Aorta (tissue), 5 donors: ENCODE data around the gene VIL1. TPM values are rescaled to one million over a fixed set of nuclear protein-coding genes. Genes with fewer than 3 reads are reported as not detected.
A peak's percentile ranks its signal among the peaks of the same experiment; 100 is the strongest.

Experiments used
- ATAC-seq: fragments of 200-7000 bp; cut with Tn5 transposase; one replicate; pipeline ENCODE4 v1.9.1; 2022; ENCODE audit warnings: moderate library complexity; ENCODE audit not compliant: low FRiP score
- DNase-seq, 2 donors: peaks; one replicate each; pipeline ENCODE4 v3.0.0-alpha.2; 2020
- H3K27ac ChIP-seq, 2 donors: one replicate each; pipeline ENCODE4 v1.5.1; 2013; ENCODE audit warnings: low read length in 2 of 2, mild to moderate bottlenecking in 2 of 2, moderate library complexity in 2 of 2, control low read depth in 1 of 2, inconsistent platforms in 1 of 2, low read depth in 1 of 2
- H3K27me3 ChIP-seq, 2 donors: one replicate each; pipeline ENCODE4 v1.6.1; 2013; ENCODE audit warnings: control low read depth in 1 of 2, low read length in 1 of 2, mild to moderate bottlenecking in 1 of 2, moderate library complexity in 1 of 2; ENCODE audit not compliant: insufficient read depth in 2 of 2, control insufficient read depth in 1 of 2
- H3K36me3 ChIP-seq, 2 donors: one replicate each; pipeline ENCODE4 v1.6.1; 2013; ENCODE audit warnings: control low read depth in 1 of 2, low read length in 1 of 2, mild to moderate bottlenecking in 1 of 2; ENCODE audit not compliant: insufficient read depth in 2 of 2, control insufficient read depth in 1 of 2
- H3K4me1 ChIP-seq, 2 donors: one replicate each; pipeline ENCODE4 v1.6.1; 2013; ENCODE audit warnings: low read length in 2 of 2, control low read depth in 1 of 2, mild to moderate bottlenecking in 1 of 2, moderate library complexity in 1 of 2; ENCODE audit not compliant: insufficient read depth in 2 of 2, control insufficient read depth in 1 of 2
- H3K4me3 ChIP-seq, 2 donors: one replicate each; pipeline ENCODE4 v1.5.1; 2013; ENCODE audit warnings: low read length in 2 of 2, control low read depth in 1 of 2, mild to moderate bottlenecking in 1 of 2
- H3K9me3 ChIP-seq: one replicate; pipeline ENCODE4 v1.6.1; 2013; ENCODE audit warnings: mild to moderate bottlenecking, low read length; ENCODE audit not compliant: control insufficient read depth
- WGBS, 2 donors: extraction: QIAGEN DNeasy Blood & Tissue Kit; methylation state at CpG; one replicate each; pipeline ENCODE4 v1.1.7; 2013; 5-methylcytosine and 5-hydroxymethylcytosine counted together
- intact Hi-C, 2 donors: fragments of 100-400 bp; cut with DNase I; formaldehyde crosslinking; loops; one replicate each; pipeline versions ENCODE4 v1.14.2 to v1.15.0; 2022
- polyA plus RNA-seq, 2 donors: library from polyadenylated mRNA; stranded (reverse); fragments of 200-250 nt; gene quantifications; one replicate each; pipeline ENCODE4 v1.2.3, GENCODE V29; 2013
- total RNA-seq, 2 donors: library from RNA; stranded (reverse); fragmentation: NEBNext Ultra II Directional; extraction: Animal tissue kit (Norgen Biotek cat#: 25700); gene quantifications; one replicate each; pipeline ENCODE4 v1.2.1, GENCODE V29; 2021
- donor health status: healthy with polysubstance abuse.
- donor health status: Bipolar disorder and iron deficiency.
- donor health status: DM: no; HTN: no; CAD: no.
- donor health status: DM: no; HTN: no; CAD: no.
- donor health status: DM: yes; HTN: yes; CAD: no.

Gene VIL1
- total and polyA plus RNA-seq, 4 donors: 0.65 to 40.3 (median 1.1) TPM; not detected in 1

DNA sequence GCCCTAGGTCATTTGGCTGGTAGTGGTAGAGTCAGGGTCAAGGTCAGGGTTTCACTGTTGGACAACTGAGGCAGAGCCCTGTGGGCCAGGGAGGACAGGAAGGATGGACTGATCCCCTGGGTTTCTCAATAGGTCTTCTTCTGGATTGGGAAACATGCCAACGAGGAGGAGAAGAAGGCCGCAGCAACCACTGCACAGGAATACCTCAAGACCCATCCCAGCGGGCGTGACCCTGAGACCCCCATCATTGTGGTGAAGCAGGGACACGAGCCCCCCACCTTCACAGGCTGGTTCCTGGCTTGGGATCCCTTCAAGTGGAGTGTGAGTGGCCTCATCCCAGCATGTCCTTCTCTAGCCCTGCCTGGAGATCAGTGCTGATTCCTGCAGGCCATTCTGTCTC is 18.1 kb downstream of the VIL1 start:
- intact Hi-C loops: no loop called here
- Histone ChIP-seq H3K4me3 (no peak overlapping the region), H3K4me1 (no peaks in the 10 kb centered on the region), H3K27ac (no peak overlapping the region), H3K36me3 (no peaks in the 10 kb centered on the region), H3K27me3 (no peaks in the 10 kb centered on the region), H3K9me3 (no peaks in the 10 kb centered on the region)
- WGBS, 2 donors: 89 to 94% methylated on average over 5 of the region's 5 CpGs
- peak in 1 of 2 donors; percentile 70 for DNase-seq
- no peak for ATAC-seq

DNA sequence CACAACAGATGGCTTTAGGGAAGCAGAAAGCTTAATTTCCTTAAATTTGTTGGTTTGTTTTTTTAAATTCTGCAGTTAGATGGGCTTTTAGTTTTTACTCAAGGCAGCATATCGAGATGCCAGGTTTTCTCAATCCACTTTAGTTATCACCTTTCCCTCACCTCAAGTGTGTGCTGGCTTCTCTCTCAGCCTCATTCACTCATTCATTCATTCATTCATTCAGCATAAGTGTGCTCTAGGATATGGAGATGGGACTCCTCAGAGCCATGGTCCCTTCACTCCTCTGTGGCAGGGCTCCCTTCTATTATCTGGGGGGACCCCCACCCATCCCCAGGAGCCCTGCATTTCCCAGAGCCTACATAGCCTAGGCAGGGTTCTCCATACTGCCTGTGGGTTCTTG is 19.0 kb downstream of the VIL1 start:
- Histone ChIP-seq H3K4me3 (no peak overlapping the region), H3K9me3 (no peaks in the 10 kb centered on the region), H3K27me3 (no peaks in the 10 kb centered on the region), H3K4me1 (no peaks in the 10 kb centered on the region), H3K27ac (no peak overlapping the region), H3K36me3 (no peaks in the 10 kb centered on the region)
- intact Hi-C loops: no loop called here
- WGBS, 2 donors: 96 to 97% methylated on average over 1 of the region's 1 CpG
- DNase-seq (no peak), ATAC-seq (no peak)

DNA sequence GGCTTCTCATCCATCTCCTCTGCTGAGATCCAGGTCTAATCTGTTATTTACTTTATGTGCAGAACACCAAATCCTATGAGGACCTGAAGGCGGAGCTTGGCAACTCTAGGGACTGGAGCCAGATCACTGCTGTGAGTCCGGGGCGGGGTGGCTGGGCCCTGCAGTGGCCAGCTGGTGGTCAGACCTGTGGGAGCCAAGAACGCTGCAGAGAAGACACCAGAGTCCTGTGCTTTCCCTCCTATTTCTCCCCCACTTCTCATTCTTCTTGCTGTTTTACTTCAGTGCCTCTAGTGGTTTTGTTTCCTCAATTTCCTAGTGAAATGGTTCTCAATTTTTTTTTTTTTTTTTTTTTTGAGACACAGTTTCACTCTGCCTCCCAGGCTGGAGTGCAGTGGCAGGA is 19.7 kb downstream of the VIL1 start:
- no peaks in the 10 kb centered on the region for H3K9me3 ChIP-seq
- DNase-seq (peak in 1 of 2 donors; percentile 59), ATAC-seq (no peak)
- intact Hi-C loops: no loop called here
- H3K4me1 ChIP-seq: no peaks in the 10 kb centered on the region
- WGBS, 2 donors: 50 to 61% methylated on average over 4 of the region's 4 CpGs
- H3K27ac ChIP-seq: no peak overlapping the region
- no peaks in the 10 kb centered on the region for H3K27me3 ChIP-seq
- H3K4me3 ChIP-seq: no peak overlapping the region
- H3K36me3 ChIP-seq: no peaks in the 10 kb centered on the region

DNA sequence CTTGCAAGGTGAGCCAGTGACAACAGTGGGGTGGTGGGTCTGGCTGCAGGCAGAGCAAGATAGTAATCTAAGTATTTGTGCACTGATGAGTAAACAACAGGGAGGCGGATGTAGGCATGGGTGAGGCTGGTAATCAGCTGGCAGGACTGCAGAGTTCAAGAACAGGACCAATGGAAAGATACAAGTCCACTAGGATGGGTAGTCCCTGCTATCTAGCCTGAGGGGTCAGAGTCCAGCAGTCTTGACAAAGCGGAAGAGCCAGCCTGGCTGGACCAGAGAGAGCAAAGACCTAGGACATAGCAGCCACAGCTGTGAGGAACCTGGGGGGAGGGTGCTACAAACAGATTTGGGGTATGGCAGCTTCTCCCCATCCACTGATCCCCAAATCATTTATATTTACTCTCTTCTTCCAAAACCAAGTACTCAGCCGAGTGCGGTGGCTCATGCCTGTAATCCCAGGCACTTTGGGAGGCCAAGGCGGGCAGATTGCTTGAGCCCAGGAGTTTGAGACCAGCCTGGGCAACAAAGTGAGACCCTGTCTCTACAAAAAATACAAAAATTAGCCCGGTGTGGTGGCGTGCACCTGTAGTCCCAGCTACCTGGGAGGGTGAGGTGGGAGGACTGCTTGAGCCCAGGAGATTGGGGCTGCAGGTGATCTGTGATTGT is 25.9 kb downstream of the VIL1 start:
- Histone ChIP-seq H3K27me3 (no peaks in the 10 kb centered on the region), H3K4me1 (no peaks in the 10 kb centered on the region), H3K4me3 (no peak overlapping the region), H3K9me3 (no peaks in the 10 kb centered on the region), H3K36me3 (no peaks in the 10 kb centered on the region), H3K27ac (no peak overlapping the region)
- ATAC-seq (no peak), DNase-seq (peak in 1 of 2 donors; percentile 37)
- intact Hi-C loops: no loop called here
- WGBS, 2 donors: 95 to 98% methylated on average over 7 of the region's 7 CpGs

DNA sequence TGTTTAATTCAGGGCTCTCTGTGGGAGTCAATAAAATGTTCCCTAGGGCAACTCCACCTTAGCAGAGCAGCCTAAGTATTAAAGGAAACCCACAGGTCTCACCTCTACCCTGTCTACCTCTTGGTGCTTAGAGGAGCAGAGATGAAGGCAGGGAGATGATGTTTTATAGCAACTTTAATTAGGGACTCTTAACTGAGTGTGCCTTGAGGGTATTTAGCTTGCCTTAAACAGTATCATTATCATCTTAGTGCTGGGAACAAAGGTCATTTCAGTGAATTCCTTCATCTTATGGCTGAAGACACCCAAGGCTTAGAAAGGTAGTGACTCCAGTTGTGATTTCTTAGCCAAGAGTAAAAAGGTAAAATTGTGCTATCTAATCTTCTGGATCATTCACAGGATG is 26.7 kb downstream of the VIL1 start:
- Histone ChIP-seq H3K27me3 (no peaks in the 10 kb centered on the region), H3K27ac (no peak overlapping the region), H3K4me3 (no peak overlapping the region), H3K36me3 (no peaks in the 10 kb centered on the region), H3K9me3 (no peaks in the 10 kb centered on the region), H3K4me1 (no peaks in the 10 kb centered on the region)
- ATAC-seq: no peak
- intact Hi-C loops: no loop called here
- no peak for DNase-seq

DNA sequence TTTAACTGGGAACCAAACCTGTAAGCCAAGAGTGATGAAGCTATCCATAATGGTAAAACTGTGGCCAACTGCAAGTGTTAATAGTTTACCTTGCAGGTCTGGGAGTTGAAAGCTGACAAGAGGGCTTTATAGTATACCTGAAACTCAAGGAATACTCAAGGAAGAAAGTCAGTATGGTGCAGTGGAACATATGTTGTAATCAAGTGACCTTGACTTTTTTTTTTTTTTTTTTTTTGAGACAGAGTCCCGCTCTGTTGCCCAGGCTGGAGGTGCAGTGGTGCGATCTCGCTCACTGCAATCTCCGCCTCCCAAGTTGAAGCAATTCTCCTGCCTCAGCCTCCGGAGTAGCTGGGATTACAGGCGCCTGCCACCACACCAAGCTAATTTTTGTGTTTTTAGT is 27.6 kb downstream of the VIL1 start:
- DNase-seq: no peak
- Histone ChIP-seq H3K4me3 (no peak overlapping the region), H3K27me3 (no peaks in the 10 kb centered on the region), H3K27ac (no peak overlapping the region), H3K36me3 (no peaks in the 10 kb centered on the region), H3K9me3 (no peaks in the 10 kb centered on the region), H3K4me1 (no peaks in the 10 kb centered on the region)
- 96 to 98% methylated on average over 6 of the region's 6 CpGs for WGBS, 2 donors
- intact Hi-C loops: no loop called here
- ATAC-seq: no peak

DNA sequence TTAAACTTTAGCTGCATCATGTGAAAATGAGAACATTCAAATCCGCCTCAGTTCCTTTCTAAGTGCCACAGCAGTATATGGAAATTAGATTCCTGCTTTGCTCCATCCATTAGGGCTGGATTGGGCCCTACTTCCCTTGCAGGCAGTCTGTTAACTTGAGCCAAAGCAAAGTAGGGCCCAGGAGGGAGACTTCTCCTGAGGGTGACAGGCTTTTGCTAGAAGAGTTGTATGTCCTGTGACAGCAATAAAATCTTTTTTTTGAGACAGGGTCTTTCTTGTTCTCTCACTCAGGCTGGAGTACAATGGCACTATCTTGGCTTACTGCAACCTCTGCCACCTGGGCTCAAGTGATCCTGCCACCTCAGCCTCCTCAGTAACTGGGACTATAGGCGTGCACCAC is 28.1 kb downstream of the VIL1 start:
- Histone ChIP-seq H3K36me3 (no peaks in the 10 kb centered on the region), H3K4me3 (no peak overlapping the region), H3K9me3 (no peaks in the 10 kb centered on the region), H3K27me3 (no peaks in the 10 kb centered on the region), H3K27ac (no peak overlapping the region), H3K4me1 (no peaks in the 10 kb centered on the region)
- intact Hi-C loops: no loop called here
- WGBS, 2 donors: 96% methylated on average over 2 of the region's 2 CpGs
- no peak for DNase-seq
- ATAC-seq: no peak

DNA sequence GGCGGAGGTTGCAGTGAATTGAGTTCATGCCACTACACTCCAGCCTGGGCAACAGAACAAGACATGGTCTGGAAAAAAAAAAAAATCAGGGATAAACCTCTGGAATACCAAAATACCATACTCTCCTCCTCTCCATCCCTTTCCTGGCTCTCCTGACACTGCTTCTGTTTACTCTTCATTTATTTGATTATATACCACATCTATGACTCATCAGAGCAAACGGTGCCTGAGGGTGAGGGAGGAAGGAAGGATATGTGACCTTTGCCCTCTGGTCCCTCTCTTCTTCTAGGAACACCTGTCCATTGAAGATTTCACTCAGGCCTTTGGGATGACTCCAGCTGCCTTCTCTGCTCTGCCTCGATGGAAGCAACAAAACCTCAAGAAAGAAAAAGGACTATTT is 30.0 kb downstream of the VIL1 start:
- no peak overlapping the region for H3K4me3 ChIP-seq
- no peaks in the 10 kb centered on the region for H3K9me3 ChIP-seq
- H3K27me3 ChIP-seq: no peaks in the 10 kb centered on the region
- WGBS, 2 donors: 62 to 64% methylated on average over 3 of the region's 3 CpGs
- no peak for DNase-seq
- no peak overlapping the region for H3K27ac ChIP-seq
- peaks cover 0 to 2% of the 10 kb centered on the region in 2 donors for H3K36me3 ChIP-seq
- H3K4me1 ChIP-seq: no peaks in the 10 kb centered on the region
- intact Hi-C loops: no loop called here
- no peak for ATAC-seq

DNA sequence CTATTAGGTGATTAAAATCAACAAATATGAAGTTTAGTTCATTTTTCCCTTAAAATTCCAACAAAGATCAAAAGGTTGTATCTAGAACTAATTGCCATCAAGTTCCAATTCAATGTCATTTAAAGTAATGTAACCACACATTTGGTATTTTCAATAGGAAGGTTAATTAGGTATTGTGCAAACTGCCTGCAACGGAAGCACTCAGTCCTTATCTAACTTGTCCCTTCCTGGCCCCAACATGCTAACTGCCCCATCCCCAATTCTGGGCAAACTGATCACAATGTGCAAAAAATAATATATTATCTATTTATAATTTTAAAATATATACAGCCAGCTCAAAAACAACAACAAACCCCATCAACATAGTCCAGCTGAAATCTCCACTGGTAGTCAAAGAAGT is 33.2 kb downstream of the VIL1 start:
- no peak overlapping the region for H3K4me3 ChIP-seq
- 84 to 87% methylated on average over 1 of the region's 1 CpG for WGBS, 2 donors
- no peaks in the 10 kb centered on the region for H3K27me3 ChIP-seq
- ATAC-seq (no peak), DNase-seq (no peak)
- no peaks in the 10 kb centered on the region for H3K4me1 ChIP-seq
- H3K27ac ChIP-seq: no peak overlapping the region
- peaks cover 0 to 13% of the 10 kb centered on the region in 2 donors for H3K36me3 ChIP-seq
- intact Hi-C loops: no loop called here
- no peaks in the 10 kb centered on the region for H3K9me3 ChIP-seq
